Loucy (cell line): Measurements from ENCODE around the gene GPR137B.

Source experiments
- H2AFZ ChIP-seq: fragments of 200-600 bp; sonication (generic); 2 replicates; pipeline ENCODE4 v1.6.0; 2016; ENCODE audit warnings: antibody characterized with exemption, mild to moderate bottlenecking, low read length, moderate library complexity
- H3F3A ChIP-seq: fragments of 200-600 bp; 2 replicates; pipeline ENCODE4 v1.6.0; 2016; ENCODE audit warnings: antibody characterized with exemption, low read depth, mild to moderate bottlenecking
- H3K27me3 ChIP-seq: fragments of 200-600 bp; sonication (generic); 2 replicates; pipeline ENCODE4 v1.6.1; 2014; ENCODE audit warnings: low read length, mild to moderate bottlenecking; ENCODE audit not compliant: insufficient read depth, poor library complexity, severe bottlenecking
- H3K36me3 ChIP-seq: fragments of 200-600 bp; sonication (generic); 2 replicates; pipeline ENCODE4 v1.6.1; 2016; ENCODE audit warnings: low read length; ENCODE audit not compliant: insufficient read depth
- H3K4me1 ChIP-seq: fragments of 200-600 bp; sonication (generic); 2 replicates; pipeline ENCODE4 v1.5.1; 2014; ENCODE audit warnings: low read length, mild to moderate bottlenecking; ENCODE audit not compliant: insufficient read depth, poor library complexity, severe bottlenecking
- H3K4me2 ChIP-seq: fragments of 200-600 bp; sonication (generic); 2 replicates; pipeline ENCODE4 v1.6.0; 2014; ENCODE audit warnings: antibody characterized with exemption, low read length, low read depth, mild to moderate bottlenecking; ENCODE audit not compliant: poor library complexity, severe bottlenecking
- H3K4me3 ChIP-seq: fragments of 200-600 bp; sonication (generic); 2 replicates; pipeline ENCODE4 v1.5.1; 2014; ENCODE audit warnings: low read length, mild to moderate bottlenecking, mixed read lengths; ENCODE audit not compliant: poor library complexity, severe bottlenecking
- H3K79me2 ChIP-seq: fragments of 200-600 bp; sonication (generic); 2 replicates; pipeline ENCODE4 v1.6.1; 2014; ENCODE audit warnings: low read length; ENCODE audit not compliant: insufficient read depth
- H3K9ac ChIP-seq: fragments of 200-600 bp; sonication (generic); 2 replicates; pipeline ENCODE4 v1.6.0; 2014; ENCODE audit warnings: mild to moderate bottlenecking, low read depth, low read length, moderate library complexity; ENCODE audit not compliant: poor library complexity, severe bottlenecking
- H3K9me2 ChIP-seq: fragments of 200-600 bp; sonication (generic); replicated peaks from 2 replicates; pipeline ENCODE4 v1.6.1; 2016; ENCODE audit warnings: low read depth, low read length, mixed read lengths
- H3K9me3 ChIP-seq: fragments of 200-600 bp; sonication (generic); 2 replicates; pipeline ENCODE4 v1.6.1; 2014; ENCODE audit warnings: mild to moderate bottlenecking, antibody characterized with exemption, low read length, low read depth; ENCODE audit not compliant: insufficient read depth
- H4K20me1 ChIP-seq: fragments of 200-600 bp; sonication (generic); 2 replicates; pipeline ENCODE4 v1.6.0; 2014; ENCODE audit warnings: antibody characterized with exemption, low read length, mild to moderate bottlenecking; ENCODE audit not compliant: insufficient read depth, poor library complexity, severe bottlenecking
- EZH2phosphoT487 ChIP-seq: fragments of 200-600 bp; IDR thresholded peaks from 2 replicates; pipeline ENCODE4 v1.6.1; 2018; ENCODE audit warnings: antibody characterized with exemption, mild to moderate bottlenecking, moderate library complexity, borderline replicate concordance
- TF ChIP-seq, protein P1 (sequence below): fragments of 200-600 bp; sonication (generic); conservative IDR thresholded peaks from 2 replicates; pipeline ENCODE4 v1.5.1; 2014; ENCODE audit warnings: mild to moderate bottlenecking, antibody characterized with exemption, low read length

GPR137B gene

DNA sequence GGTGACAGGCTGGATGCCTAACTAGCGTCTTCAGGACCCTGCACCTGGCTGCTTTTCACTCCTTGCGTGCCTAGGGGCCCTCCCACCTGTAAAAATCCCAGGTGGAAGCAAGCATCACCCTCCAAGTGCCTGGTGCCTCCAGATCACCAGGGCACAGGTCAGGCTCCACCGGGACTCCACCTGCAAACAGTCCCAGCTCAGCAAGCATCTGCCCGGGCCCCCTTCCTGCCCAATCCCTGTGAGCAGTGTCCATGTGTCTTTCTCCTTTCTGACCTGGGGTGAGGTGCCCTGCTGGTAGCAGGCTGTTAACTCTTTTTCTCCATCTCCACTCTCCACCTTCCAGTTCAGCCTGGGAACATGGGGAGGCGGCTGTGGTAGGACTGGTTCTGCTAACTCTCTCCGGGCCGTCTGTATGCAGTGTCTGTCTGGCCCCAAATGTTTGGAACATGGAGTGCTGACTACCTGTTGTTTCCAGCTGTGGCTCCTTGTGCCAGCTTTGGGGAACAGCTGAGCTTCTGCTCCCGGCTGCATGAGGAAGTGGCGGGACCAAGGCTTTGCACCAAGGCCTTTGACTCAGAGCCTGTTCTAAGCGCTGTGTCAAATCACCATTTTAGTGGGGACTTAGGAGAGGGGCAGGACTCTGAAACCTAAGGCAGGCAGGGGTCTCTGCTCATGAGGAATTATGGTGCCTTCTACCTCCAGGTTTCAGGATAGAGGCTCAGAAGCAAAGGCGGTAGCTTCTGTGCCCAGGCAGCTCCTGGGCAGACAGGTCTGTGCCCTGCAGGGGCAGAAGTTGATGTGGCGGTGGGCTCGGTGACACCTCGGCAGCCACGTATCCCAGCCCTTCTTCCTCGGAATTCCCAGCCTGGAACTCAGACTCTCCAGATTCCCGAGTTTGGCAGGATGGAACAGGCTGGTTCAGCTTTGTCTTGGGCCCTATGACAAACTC is 5.5 kb downstream of the GPR137B start:
- Histone ChIP-seq H3K9me2 (no peaks in the 10 kb centered on the region), H2AFZ (no peak overlapping the region), H3K4me3 (no peak overlapping the region), H3K9me3 (no peaks in the 10 kb centered on the region), H3K79me2 (no peaks in the 10 kb centered on the region), H4K20me1 (no peaks in the 10 kb centered on the region), H3K9ac (no peak overlapping the region), H3K36me3 (no peaks in the 10 kb centered on the region), H3K4me2 (no peak overlapping the region), H3F3A (no peaks in the 10 kb centered on the region), H3K4me1 (no peaks in the 10 kb centered on the region), H3K27me3 (no peaks in the 10 kb centered on the region)
- no peak for TF ChIP-seq EZH2phosphoT487
- TF ChIP-seq, protein P1, sequence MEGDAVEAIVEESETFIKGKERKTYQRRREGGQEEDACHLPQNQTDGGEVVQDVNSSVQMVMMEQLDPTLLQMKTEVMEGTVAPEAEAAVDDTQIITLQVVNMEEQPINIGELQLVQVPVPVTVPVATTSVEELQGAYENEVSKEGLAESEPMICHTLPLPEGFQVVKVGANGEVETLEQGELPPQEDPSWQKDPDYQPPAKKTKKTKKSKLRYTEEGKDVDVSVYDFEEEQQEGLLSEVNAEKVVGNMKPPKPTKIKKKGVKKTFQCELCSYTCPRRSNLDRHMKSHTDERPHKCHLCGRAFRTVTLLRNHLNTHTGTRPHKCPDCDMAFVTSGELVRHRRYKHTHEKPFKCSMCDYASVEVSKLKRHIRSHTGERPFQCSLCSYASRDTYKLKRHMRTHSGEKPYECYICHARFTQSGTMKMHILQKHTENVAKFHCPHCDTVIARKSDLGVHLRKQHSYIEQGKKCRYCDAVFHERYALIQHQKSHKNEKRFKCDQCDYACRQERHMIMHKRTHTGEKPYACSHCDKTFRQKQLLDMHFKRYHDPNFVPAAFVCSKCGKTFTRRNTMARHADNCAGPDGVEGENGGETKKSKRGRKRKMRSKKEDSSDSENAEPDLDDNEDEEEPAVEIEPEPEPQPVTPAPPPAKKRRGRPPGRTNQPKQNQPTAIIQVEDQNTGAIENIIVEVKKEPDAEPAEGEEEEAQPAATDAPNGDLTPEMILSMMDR, result no peak

DNA sequence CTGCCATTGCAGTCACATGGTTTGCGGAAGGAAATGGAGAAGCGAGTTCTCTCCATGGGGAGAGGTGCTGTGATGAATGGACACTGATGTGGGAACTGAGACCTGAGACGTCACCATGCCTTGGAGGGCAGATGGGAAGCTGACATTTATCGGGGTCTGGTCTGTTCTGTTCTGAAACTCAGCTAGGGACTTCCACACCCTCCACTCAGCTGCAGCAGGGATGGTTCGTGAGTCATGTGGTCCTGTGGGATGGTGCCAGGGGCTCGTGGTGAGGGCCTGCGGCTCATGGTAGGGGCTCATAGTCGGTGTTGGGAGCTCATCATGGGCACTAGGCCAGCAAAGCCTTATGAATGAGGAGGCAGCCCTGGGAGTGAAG is 6.1 kb downstream of the GPR137B start:
- H3K4me2 ChIP-seq, result no peak overlapping the region
- no peaks in the 10 kb centered on the region for H3K79me2 ChIP-seq
- H3F3A ChIP-seq, result no peaks in the 10 kb centered on the region
- H3K9me2 ChIP-seq, result no peaks in the 10 kb centered on the region
- H3K27me3 ChIP-seq, result no peaks in the 10 kb centered on the region
- no peak for TF ChIP-seq EZH2phosphoT487
- TF ChIP-seq, protein P1, result no peak
- H3K9ac ChIP-seq, result no peak overlapping the region
- no peaks in the 10 kb centered on the region for H4K20me1 ChIP-seq
- H3K4me3 ChIP-seq, result no peak overlapping the region
- H3K9me3 ChIP-seq, result no peaks in the 10 kb centered on the region
- H2AFZ ChIP-seq, result no peak overlapping the region
- no peaks in the 10 kb centered on the region for H3K36me3 ChIP-seq
- H3K4me1 ChIP-seq, result no peaks in the 10 kb centered on the region

DNA sequence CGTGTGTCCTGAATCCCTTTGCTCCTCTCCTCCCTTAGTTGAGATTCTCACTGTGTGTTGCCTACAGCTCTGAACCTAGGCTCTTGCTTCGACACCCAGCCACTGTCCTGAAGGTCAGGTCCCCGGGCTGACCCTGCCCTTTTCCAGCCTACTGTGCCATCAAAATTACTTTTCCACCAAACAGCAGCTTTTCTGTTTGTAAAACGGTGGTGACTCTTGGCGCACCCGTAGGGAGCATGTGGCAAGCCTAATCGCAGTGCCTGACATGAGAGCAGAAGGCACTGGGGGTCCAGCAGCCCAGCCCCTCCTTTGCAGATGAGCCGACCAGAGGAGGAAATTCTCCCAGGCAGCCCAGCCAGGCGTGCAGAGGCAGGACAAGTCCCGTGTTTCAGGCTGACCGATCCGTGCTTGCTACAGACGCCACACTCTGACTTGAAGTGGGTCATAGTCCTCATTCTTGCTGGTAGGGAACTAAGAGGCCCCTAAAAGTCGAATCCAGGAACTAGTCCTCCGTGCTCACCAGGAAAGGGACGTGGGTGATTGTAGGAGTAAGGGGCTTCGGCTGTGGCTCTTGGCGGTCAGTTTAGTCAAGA is 6.8 kb downstream of the GPR137B start:
- Histone ChIP-seq H4K20me1 (no peaks in the 10 kb centered on the region), H3K79me2 (no peaks in the 10 kb centered on the region), H3F3A (no peaks in the 10 kb centered on the region), H3K4me3 (no peak overlapping the region), H3K27me3 (no peaks in the 10 kb centered on the region), H3K4me2 (no peak overlapping the region), H3K4me1 (no peaks in the 10 kb centered on the region), H2AFZ (no peak overlapping the region), H3K9me3 (no peaks in the 10 kb centered on the region), H3K9ac (no peak overlapping the region), H3K36me3 (no peaks in the 10 kb centered on the region), H3K9me2 (no peaks in the 10 kb centered on the region)
- TF ChIP-seq EZH2phosphoT487, result no peak
- TF ChIP-seq, protein P1, result no peak
